ENCODE results near the gene CD101.

Gene CD101

DNA sequence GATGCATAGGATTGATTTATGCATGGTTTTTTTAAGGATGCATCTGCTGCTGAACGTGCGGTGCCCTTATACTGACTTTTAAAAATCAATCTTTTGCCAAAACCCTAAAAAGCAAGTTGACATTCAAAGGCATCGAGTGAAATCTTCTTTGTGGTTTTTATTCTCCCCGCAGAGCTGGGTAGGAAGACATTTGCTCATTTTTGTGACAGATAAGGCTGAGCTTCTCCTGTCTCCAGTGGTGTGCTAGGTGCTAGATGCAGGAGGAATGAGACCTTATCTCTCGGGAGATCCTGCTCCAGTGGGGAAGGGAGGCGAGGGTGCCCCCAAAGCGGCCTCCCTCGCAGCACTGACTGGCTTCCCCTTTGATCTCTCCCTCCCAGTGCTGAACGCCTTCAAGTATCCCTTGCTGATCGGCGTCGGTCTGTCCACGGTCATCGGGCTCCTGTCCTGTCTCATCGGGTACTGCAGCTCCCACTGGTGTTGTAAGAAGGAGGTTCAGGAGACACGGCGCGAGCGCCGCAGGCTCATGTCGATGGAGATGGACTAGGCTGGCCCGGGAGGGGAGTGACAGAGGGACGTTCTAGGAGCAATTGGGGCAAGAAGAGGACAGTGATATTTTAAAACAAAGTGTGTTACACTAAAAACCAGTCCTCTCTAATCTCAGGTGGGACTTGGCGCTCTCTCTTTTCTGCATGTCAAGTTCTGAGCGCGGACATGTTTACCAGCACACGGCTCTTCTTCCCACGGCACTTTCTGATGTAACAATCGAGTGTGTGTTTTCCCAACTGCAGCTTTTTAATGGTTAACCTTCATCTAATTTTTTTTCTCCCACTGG lies 14.9 kb upstream of the CD101 start:
- no peak overlapping the region for H3K4me3 ChIP-seq (ENCODE audit: low read length)
- no peak for DNase-seq (ENCODE audit: low read depth)
- TF ChIP-seq, protein P1, sequence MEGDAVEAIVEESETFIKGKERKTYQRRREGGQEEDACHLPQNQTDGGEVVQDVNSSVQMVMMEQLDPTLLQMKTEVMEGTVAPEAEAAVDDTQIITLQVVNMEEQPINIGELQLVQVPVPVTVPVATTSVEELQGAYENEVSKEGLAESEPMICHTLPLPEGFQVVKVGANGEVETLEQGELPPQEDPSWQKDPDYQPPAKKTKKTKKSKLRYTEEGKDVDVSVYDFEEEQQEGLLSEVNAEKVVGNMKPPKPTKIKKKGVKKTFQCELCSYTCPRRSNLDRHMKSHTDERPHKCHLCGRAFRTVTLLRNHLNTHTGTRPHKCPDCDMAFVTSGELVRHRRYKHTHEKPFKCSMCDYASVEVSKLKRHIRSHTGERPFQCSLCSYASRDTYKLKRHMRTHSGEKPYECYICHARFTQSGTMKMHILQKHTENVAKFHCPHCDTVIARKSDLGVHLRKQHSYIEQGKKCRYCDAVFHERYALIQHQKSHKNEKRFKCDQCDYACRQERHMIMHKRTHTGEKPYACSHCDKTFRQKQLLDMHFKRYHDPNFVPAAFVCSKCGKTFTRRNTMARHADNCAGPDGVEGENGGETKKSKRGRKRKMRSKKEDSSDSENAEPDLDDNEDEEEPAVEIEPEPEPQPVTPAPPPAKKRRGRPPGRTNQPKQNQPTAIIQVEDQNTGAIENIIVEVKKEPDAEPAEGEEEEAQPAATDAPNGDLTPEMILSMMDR (IDR thresholded peaks at IDR 0.05; ENCODE audit: insufficient read depth, low read depth, low read length, missing control alignments), result no peak

- TF ChIP-seq, protein P1 (IDR thresholded peaks at IDR 0.05; ENCODE audit: insufficient read depth, low read depth, low read length, missing control alignments), result no peak
- H3K4me3 ChIP-seq (ENCODE audit: low read length), result no peak overlapping the region
- DNase-seq (ENCODE audit: low read depth), result no peak
Observed at GRCh38 chr1:116987256-116987555, 14.4 kb upstream of the CD101 start.

DNA sequence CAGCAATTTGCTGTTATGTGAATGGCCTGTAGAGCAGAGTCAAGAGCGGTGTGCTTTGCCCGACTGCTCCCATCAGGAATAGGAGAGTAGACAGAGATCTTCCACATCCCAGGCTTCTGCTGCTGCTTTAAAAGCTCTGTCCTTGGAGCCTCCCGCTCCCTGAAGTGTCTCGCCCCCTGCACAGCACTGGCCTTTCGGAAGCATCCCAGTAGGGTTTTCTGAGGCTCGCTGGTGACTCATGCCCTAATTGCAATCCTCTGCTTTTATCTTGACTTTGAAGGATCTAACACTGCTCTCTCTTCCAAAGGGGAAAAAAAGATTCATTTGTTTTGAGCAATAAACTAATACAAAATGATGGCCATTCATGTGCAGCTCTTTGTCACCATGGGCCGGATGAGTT lies 13.3 kb upstream of the CD101 start:
- H3K4me3 ChIP-seq (ENCODE audit: low read length), result no peak overlapping the region
- peak; percentile 46 for DNase-seq (ENCODE audit: low read depth)
- TF ChIP-seq, protein P1 (IDR thresholded peaks at IDR 0.05; ENCODE audit: insufficient read depth, low read depth, low read length, missing control alignments), result no peak

- TF ChIP-seq, protein P1 (IDR thresholded peaks at IDR 0.05; ENCODE audit: insufficient read depth, low read depth, low read length, missing control alignments), result no peak
- no peak overlapping the region for H3K4me3 ChIP-seq (ENCODE audit: low read length)
- DNase-seq (ENCODE audit: low read depth), result peak; percentile 55
Observed at GRCh38 chr1:116988908-116989307, 12.7 kb upstream of the CD101 start.

GRCh38 chr1:116989835-116990234 lies 11.7 kb upstream of the CD101 start:
- no peak overlapping the region for H3K4me3 ChIP-seq (ENCODE audit: low read length)

GRCh38 chr1:116990612-116991151 lies 10.9 kb upstream of the CD101 start:
- TF ChIP-seq, protein P1 (IDR thresholded peaks at IDR 0.05; ENCODE audit: insufficient read depth, low read depth, low read length, missing control alignments), result no peak
- peak; percentile 86 for DNase-seq (ENCODE audit: low read depth)
- no peak overlapping the region for H3K4me3 ChIP-seq (ENCODE audit: low read length)

More at GRCh38 chr1:116989835-116990234, 11.7 kb upstream of the CD101 start:
- TF ChIP-seq, protein P1 (IDR thresholded peaks at IDR 0.05; ENCODE audit: insufficient read depth, low read depth, low read length, missing control alignments), result no peak
- no peak for DNase-seq (ENCODE audit: low read depth)
